Glutamatergic neuron (in vitro differentiated cells): ENCODE measurements around the gene TBC1D19. TPM values are rescaled to one million over a fixed set of nuclear protein-coding genes. Genes with fewer than 3 reads are reported as not detected.
"Not testable (repeated sequence)": the region's sequence is repeated elsewhere in the genome, so short reads cannot be mapped to it uniquely, and the experiment has no call there.

Source experiments
- DNase-seq: peaks from one replicate; pipeline ENCODE4 v3.0.0; 2022
- H3K27ac Mint-ChIP-seq: one replicate; pipeline ENCODE4 v1.8.0; 2020; ENCODE audit warnings: mild to moderate bottlenecking, mixed read lengths, inconsistent platforms; ENCODE audit not compliant: unreplicated experiment
- H3K27me3 Mint-ChIP-seq: one replicate; pipeline ENCODE4 v1.8.0; 2020; ENCODE audit warnings: mild to moderate bottlenecking, moderate library complexity, mixed read lengths, inconsistent platforms; ENCODE audit not compliant: unreplicated experiment
- H3K36me3 Mint-ChIP-seq: one replicate; pipeline ENCODE4 v1.8.0; 2020; ENCODE audit warnings: mild to moderate bottlenecking, mixed read lengths, inconsistent platforms; ENCODE audit not compliant: unreplicated experiment
- H3K4me1 Mint-ChIP-seq: one replicate; pipeline ENCODE4 v1.8.0; 2020; ENCODE audit warnings: mild to moderate bottlenecking, low read depth, mixed read lengths, inconsistent platforms; ENCODE audit not compliant: unreplicated experiment
- H3K4me3 Mint-ChIP-seq: one replicate; pipeline ENCODE4 v1.8.0; 2020; ENCODE audit warnings: mild to moderate bottlenecking, mixed read lengths, inconsistent platforms; ENCODE audit not compliant: unreplicated experiment
- H3K9me3 Mint-ChIP-seq: one replicate; pipeline ENCODE4 v1.8.0; 2020; ENCODE audit warnings: mild to moderate bottlenecking, moderate library complexity, mixed read lengths, inconsistent platforms; ENCODE audit not compliant: unreplicated experiment
- CTCF ChIP-seq: fragments of 200-600 bp; sonication (generic); IDR thresholded peaks from one replicate; pipeline ENCODE4 v1.5.0; 2021; ENCODE audit not compliant: partially characterized antibody, unreplicated experiment
- total RNA-seq: library from RNA; stranded (reverse); fragmentation: NEBNext Ultra II Directional; extraction: Animal tissue kit (Norgen Biotek cat#: 25700); gene quantifications from one replicate; pipeline ENCODE4 v1.2.1, GENCODE V29; 2021; ENCODE audit not compliant: unreplicated experiment

Gene TBC1D19
- total RNA-seq, 1 donor from 2014 or later: 21.2 TPM

- no peak overlapping the region for H3K4me3 Mint-ChIP-seq
- no peaks in the 10 kb centered on the region for H3K4me1 Mint-ChIP-seq
- peaks cover 34% of the 10 kb centered on the region for H3K36me3 Mint-ChIP-seq
- no peak for DNase-seq
- H3K9me3 Mint-ChIP-seq: peaks cover 11% of the 10 kb centered on the region
- no peak for TF ChIP-seq CTCF
- H3K27me3 Mint-ChIP-seq: no peaks in the 10 kb centered on the region
- H3K27ac Mint-ChIP-seq: no peak overlapping the region
Measured at GRCh38 chr4:26682436-26682835, 98.6 kb downstream of the TBC1D19 start.

- no peak for TF ChIP-seq CTCF
- Mint-ChIP-seq H3K27me3 (no peaks in the 10 kb centered on the region), H3K9me3 (peaks cover 2% of the 10 kb centered on the region), H3K27ac (no peak overlapping the region), H3K4me1 (no peaks in the 10 kb centered on the region), H3K4me3 (no peak overlapping the region), H3K36me3 (peaks cover 17% of the 10 kb centered on the region)
- no peak for DNase-seq
Measured at GRCh38 chr4:26685250-26685649, 101.4 kb downstream of the TBC1D19 start.

- no peak for TF ChIP-seq CTCF
- Mint-ChIP-seq H3K27ac (no peak overlapping the region), H3K27me3 (no peaks in the 10 kb centered on the region), H3K4me1 (no peaks in the 10 kb centered on the region), H3K9me3 (no peaks in the 10 kb centered on the region), H3K36me3 (peaks cover 26% of the 10 kb centered on the region), H3K4me3 (no peak overlapping the region)
- no peak for DNase-seq
Measured at GRCh38 chr4:26687728-26688127, 103.8 kb downstream of the TBC1D19 start.

- no peak for DNase-seq
- Mint-ChIP-seq H3K9me3 (peaks cover 2% of the 10 kb centered on the region), H3K27ac (no peak overlapping the region), H3K36me3 (peaks cover 39% of the 10 kb centered on the region), H3K27me3 (no peaks in the 10 kb centered on the region), H3K4me1 (no peaks in the 10 kb centered on the region), H3K4me3 (no peak overlapping the region)
- no peak for TF ChIP-seq CTCF
Measured at GRCh38 chr4:26690506-26690905, 106.6 kb downstream of the TBC1D19 start.

- no peaks in the 10 kb centered on the region for H3K4me1 Mint-ChIP-seq
- no peak overlapping the region for H3K4me3 Mint-ChIP-seq
- no peak for DNase-seq
- peaks cover 42% of the 10 kb centered on the region for H3K36me3 Mint-ChIP-seq
- H3K27me3 Mint-ChIP-seq: no peaks in the 10 kb centered on the region
- no peak overlapping the region for H3K27ac Mint-ChIP-seq
- peaks cover 4% of the 10 kb centered on the region for H3K9me3 Mint-ChIP-seq
- no peak for TF ChIP-seq CTCF
Measured at GRCh38 chr4:26692014-26692726, 108.3 kb downstream of the TBC1D19 start.

- H3K36me3 Mint-ChIP-seq: peaks cover 42% of the 10 kb centered on the region
- DNase-seq, H3K9me3 Mint-ChIP-seq: not testable (repeated sequence)
Measured at GRCh38 chr4:26694131-26694530, 110.2 kb downstream of the TBC1D19 start.

More at GRCh38 chr4:26694131-26694530, 110.2 kb downstream of the TBC1D19 start:
- H3K27ac Mint-ChIP-seq, H3K27me3 Mint-ChIP-seq, H3K4me1 Mint-ChIP-seq, H3K4me3 Mint-ChIP-seq: not testable (repeated sequence)
